GM21619 (cell line): ENCODE measurements around the gene PLOD1.
"Not testable (repeated sequence)": the region's sequence is repeated elsewhere in the genome, so short reads cannot be mapped to it uniquely, and the experiment has no call there.

Experiments used
- ATAC-seq: cut with Tn5 transposase; IDR thresholded peaks from one replicate; pipeline ENCODE4 v1.9.1; 2021; ENCODE audit not compliant: unreplicated experiment

Gene PLOD1

GRCh38 chr1:11935733-11936132 is 1.2 kb downstream of the PLOD1 start:
- not testable (repeated sequence) for ATAC-seq

GRCh38 chr1:11938722-11939526 is 4.4 kb downstream of the PLOD1 start:
- no peak for ATAC-seq

- not testable (repeated sequence) for ATAC-seq
These were observed 5.3 kb downstream of the PLOD1 start for GRCh38 chr1:11939794-11940193.

GRCh38 chr1:11940260-11940921 is 5.9 kb downstream of the PLOD1 start:
- no peak for ATAC-seq

- ATAC-seq = no peak
These were observed 7.8 kb downstream of the PLOD1 start for GRCh38 chr1:11942280-11942679.

GRCh38 chr1:11943619-11944018 is 9.1 kb downstream of the PLOD1 start:
- no peak for ATAC-seq

GRCh38 chr1:11944358-11944931 is 9.9 kb downstream of the PLOD1 start:
- ATAC-seq = no peak

- ATAC-seq = no peak
These were observed 12.1 kb downstream of the PLOD1 start for GRCh38 chr1:11946647-11947046.

- ATAC-seq = no peak
These were observed 14.4 kb downstream of the PLOD1 start for GRCh38 chr1:11948822-11949458.

GRCh38 chr1:11951901-11952300 is 17.4 kb downstream of the PLOD1 start:
- ATAC-seq = no peak

- no peak for ATAC-seq
These were observed 18.1 kb downstream of the PLOD1 start for GRCh38 chr1:11952455-11953109.

GRCh38 chr1:11955221-11955620 is 20.7 kb downstream of the PLOD1 start:
- ATAC-seq = no peak

- ATAC-seq = no peak
These were observed 22.9 kb downstream of the PLOD1 start for GRCh38 chr1:11957398-11957797.

- ATAC-seq = no peak
These were observed 23.4 kb downstream of the PLOD1 start for GRCh38 chr1:11957897-11958296.

- ATAC-seq = no peak
These were observed 25.8 kb downstream of the PLOD1 start for GRCh38 chr1:11960276-11960675.

GRCh38 chr1:11960715-11961114 is 26.2 kb downstream of the PLOD1 start:
- ATAC-seq = no peak

GRCh38 chr1:11961230-11961629 is 26.7 kb downstream of the PLOD1 start:
- no peak for ATAC-seq

GRCh38 chr1:11963622-11964021 is 29.1 kb downstream of the PLOD1 start:
- no peak for ATAC-seq

- no peak for ATAC-seq
These were observed 30.1 kb downstream of the PLOD1 start for GRCh38 chr1:11964656-11965055.

GRCh38 chr1:11967028-11967547 is 32.6 kb downstream of the PLOD1 start:
- ATAC-seq = no peak
